Mucosa of stomach (tissue), 1 donor: ENCODE measurements around the gene ZBTB7C.

Experiments used
- H3K27me3 ChIP-seq: one replicate; pipeline ENCODE4 v1.7.0; 2013; ENCODE audit warnings: mild to moderate bottlenecking, low read length; ENCODE audit not compliant: control insufficient read depth, insufficient read depth
- H3K36me3 ChIP-seq: one replicate; pipeline ENCODE4 v1.7.0; 2013; ENCODE audit warnings: low read length; ENCODE audit not compliant: control insufficient read depth, insufficient read depth
- H3K4me1 ChIP-seq: one replicate; pipeline ENCODE4 v1.7.0; 2013; ENCODE audit warnings: mild to moderate bottlenecking, low read length; ENCODE audit not compliant: control insufficient read depth, insufficient read depth
- H3K4me3 ChIP-seq: one replicate; pipeline ENCODE4 v1.7.0; 2013; ENCODE audit warnings: low read length
- H3K9ac ChIP-seq: one replicate; pipeline ENCODE4 v1.7.0; 2013; ENCODE audit warnings: mild to moderate bottlenecking, low read length, moderate library complexity
- H3K9me3 ChIP-seq: one replicate; pipeline ENCODE4 v1.7.0; 2013; ENCODE audit warnings: mild to moderate bottlenecking, low read length, moderate library complexity; ENCODE audit not compliant: control insufficient read depth
- donor health status: Pancreatic carcinoma.

The ZBTB7C gene

DNA sequence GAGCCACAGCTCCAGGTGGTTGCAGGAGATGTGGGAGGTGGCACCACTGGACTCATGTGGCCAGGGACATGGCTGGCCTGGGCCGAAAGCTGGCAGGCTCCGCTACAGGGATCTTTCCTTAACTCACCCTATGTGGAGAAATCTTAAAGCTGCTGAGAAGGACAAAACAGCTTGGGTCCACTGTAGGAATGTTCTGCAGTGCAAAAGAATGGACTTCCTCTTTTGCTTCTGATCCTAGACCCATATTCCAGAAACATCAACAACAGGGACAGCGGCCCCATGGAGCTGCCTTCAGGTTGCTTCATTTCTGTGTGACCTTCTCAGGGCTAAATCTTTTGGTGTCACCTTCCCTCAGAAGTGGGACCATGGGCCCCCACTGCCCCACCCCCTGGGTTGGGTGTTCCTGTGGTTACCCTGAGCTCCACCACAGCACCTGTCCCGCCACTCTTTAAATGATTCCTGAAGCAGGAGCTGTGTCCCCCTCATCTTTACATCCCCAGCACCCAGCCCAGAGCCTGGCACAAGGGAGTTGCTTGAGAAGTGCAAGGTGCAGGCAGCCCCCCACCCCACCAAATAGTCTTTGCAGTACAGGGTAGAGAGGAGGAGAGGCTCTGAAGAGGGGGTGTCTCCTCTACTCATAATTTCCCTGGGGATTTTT lies 205.8 kb downstream of the ZBTB7C start:
- peaks cover 30% of the 10 kb centered on the region for H3K4me1 ChIP-seq
- no peaks in the 10 kb centered on the region for H3K27me3 ChIP-seq
- H3K36me3 ChIP-seq, result no peaks in the 10 kb centered on the region
- H3K9ac ChIP-seq, result no peak overlapping the region
- H3K4me3 ChIP-seq, result no peak overlapping the region
- H3K9me3 ChIP-seq, result no peaks in the 10 kb centered on the region

- H3K9me3 ChIP-seq, result no peaks in the 10 kb centered on the region
- no peaks in the 10 kb centered on the region for H3K36me3 ChIP-seq
- no peaks in the 10 kb centered on the region for H3K27me3 ChIP-seq
- no peak overlapping the region for H3K9ac ChIP-seq
- H3K4me1 ChIP-seq, result peaks cover 23% of the 10 kb centered on the region
- H3K4me3 ChIP-seq, result no peak overlapping the region
Observed at GRCh38 chr18:48202350-48203260, 206.6 kb downstream of the ZBTB7C start.

GRCh38 chr18:48202006-48202348 lies 207.2 kb downstream of the ZBTB7C start:
- H3K36me3 ChIP-seq, result no peaks in the 10 kb centered on the region
- H3K4me1 ChIP-seq, result peaks cover 23% of the 10 kb centered on the region
- H3K27me3 ChIP-seq, result peaks cover under 1% of the 10 kb centered on the region
- no peaks in the 10 kb centered on the region for H3K9me3 ChIP-seq
- H3K4me3 ChIP-seq, result no peak overlapping the region
- no peak overlapping the region for H3K9ac ChIP-seq

DNA sequence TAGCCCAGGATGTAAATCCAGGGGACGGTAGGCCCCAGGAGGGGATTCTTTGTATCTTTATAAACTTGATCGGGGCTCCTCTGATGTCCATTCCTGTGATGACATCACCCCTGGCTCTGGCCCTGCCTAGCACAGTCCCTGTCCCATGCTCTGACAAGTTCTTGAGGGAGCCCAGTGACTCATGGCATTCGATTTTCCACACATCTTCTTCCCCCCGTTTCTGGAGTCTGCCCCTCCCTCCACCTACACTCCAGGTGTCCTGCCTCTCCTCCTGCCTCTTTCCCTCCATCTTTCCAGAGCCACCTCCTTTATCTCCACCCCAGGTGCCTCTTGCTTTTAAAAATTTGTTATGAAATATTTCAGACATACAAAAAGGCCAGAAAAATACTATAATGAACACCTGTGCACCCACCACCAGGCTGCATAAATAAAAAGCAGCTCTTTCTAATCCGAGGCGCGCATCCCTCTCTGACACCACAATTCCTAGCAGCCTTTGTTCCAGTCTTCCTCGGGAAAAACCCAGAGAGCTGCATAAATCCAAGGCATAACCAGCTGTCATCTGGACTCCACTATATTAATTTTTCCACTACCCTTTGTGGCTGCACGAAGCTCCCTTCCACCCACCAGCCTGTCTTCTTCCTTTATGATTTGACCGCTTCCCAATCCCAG lies 207.7 kb downstream of the ZBTB7C start:
- H3K36me3 ChIP-seq, result no peaks in the 10 kb centered on the region
- no peak overlapping the region for H3K4me3 ChIP-seq
- peaks cover 23% of the 10 kb centered on the region for H3K4me1 ChIP-seq
- no peaks in the 10 kb centered on the region for H3K9me3 ChIP-seq
- H3K27me3 ChIP-seq, result peaks cover 3% of the 10 kb centered on the region
- no peak overlapping the region for H3K9ac ChIP-seq

DNA sequence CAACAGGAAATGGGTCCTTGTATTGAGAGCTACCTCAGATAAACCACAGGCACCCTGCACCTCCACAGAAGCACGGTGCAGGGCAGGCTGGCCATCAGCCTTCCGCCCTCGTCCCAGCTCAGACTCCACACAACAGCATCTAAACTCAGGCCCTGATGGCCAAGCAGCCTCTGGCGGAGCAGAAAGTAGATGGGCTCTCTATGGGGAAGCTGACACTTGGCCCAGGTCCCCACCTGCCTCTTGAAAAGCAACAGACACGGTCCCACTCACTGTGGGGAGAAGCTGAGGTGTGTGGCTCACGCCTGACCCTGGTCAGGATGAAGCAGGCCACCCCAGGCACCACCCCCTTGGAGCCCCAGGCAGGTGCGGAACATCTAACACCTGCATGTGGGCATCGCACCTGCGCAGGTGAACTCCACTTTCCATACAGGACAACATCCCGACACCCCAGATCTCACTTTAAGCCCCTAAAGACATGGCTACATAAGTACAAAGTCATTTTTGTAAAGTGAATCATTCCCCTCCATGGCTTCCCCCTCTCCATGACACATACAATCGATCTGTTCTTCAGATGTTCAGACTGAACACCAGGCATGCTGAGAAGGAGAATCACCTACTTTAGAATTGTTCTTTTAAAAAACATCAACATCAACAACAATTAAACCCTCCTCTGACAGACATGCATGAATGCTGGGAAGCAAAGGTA lies 208.4 kb downstream of the ZBTB7C start:
- Histone ChIP-seq H3K4me3 (no peak overlapping the region), H3K4me1 (peaks cover 23% of the 10 kb centered on the region), H3K9ac (no peak overlapping the region), H3K36me3 (no peaks in the 10 kb centered on the region), H3K27me3 (peaks cover 3% of the 10 kb centered on the region), H3K9me3 (no peaks in the 10 kb centered on the region)

DNA sequence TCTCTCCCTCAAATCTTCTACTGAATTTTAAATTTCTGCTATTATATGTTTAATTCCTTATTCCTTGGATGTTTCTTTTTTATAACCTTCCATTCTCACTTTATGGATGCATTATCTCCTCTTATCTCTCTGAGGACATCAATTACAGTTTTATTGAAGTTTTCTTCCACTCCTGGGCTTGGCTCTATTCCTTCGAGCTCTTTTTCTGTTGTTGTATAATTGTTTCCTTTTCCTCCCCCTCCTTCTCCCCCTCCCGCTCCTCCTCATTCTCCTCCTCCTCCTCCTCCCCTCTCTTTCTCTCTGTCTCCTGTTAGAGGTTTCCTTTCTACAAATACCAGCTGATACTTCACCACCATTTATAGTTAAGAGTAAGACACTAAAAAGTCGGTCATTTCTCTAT lies 209.8 kb downstream of the ZBTB7C start:
- Histone ChIP-seq H3K36me3 (no peaks in the 10 kb centered on the region), H3K27me3 (peaks cover 3% of the 10 kb centered on the region), H3K9me3 (no peaks in the 10 kb centered on the region), H3K4me3 (no peak overlapping the region), H3K4me1 (peaks cover 17% of the 10 kb centered on the region), H3K9ac (no peak overlapping the region)

DNA sequence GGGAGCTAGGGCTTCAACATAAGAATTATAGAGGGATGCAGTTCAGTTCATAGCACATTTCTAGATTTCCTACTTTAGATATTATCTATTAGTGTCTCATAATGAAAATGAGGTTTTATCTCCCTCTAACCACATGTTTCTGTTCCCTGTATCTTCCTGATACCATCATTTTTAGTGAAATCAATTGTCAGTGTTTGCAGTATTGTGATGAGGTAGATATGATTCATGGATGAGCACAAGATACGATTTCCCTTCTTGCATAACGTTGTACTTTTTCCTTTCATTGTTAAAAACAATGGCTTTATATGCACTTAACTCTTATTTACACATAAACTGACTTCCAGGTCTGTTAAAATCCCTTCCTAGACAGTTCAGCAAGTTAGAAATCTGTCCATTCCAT lies 211.4 kb downstream of the ZBTB7C start:
- peaks cover 5% of the 10 kb centered on the region for H3K4me1 ChIP-seq
- no peak overlapping the region for H3K9ac ChIP-seq
- no peaks in the 10 kb centered on the region for H3K9me3 ChIP-seq
- no peaks in the 10 kb centered on the region for H3K36me3 ChIP-seq
- peaks cover 3% of the 10 kb centered on the region for H3K27me3 ChIP-seq
- no peak overlapping the region for H3K4me3 ChIP-seq

DNA sequence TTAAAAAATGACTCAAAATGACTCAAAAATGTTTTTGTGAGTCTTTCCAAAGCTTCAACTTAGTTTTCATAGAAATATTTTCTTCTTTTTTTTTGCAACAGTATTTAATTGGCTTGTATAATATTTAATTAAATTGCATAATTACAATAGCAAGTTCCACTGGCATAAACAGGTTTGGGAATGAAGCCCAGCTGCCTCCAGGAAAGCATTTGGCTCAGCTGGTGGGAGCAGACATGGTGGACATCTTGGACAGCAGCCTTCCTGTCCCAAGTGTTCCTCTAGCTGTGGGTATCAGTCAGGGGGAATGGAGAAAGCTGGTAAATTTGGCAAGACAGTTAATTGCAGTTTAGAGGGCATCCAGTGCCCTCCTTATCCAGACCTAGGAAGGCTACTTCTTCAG lies 213.4 kb downstream of the ZBTB7C start:
- no peaks in the 10 kb centered on the region for H3K9me3 ChIP-seq
- no peak overlapping the region for H3K4me3 ChIP-seq
- no peaks in the 10 kb centered on the region for H3K4me1 ChIP-seq
- no peaks in the 10 kb centered on the region for H3K36me3 ChIP-seq
- peaks cover 3% of the 10 kb centered on the region for H3K27me3 ChIP-seq
- no peak overlapping the region for H3K9ac ChIP-seq

- H3K27me3 ChIP-seq, result peaks cover 3% of the 10 kb centered on the region
Observed at GRCh38 chr18:48194591-48195181, 214.5 kb downstream of the ZBTB7C start.

GRCh38 chr18:48193521-48194492 lies 215.4 kb downstream of the ZBTB7C start:
- Histone ChIP-seq H3K4me1 (no peaks in the 10 kb centered on the region), H3K27me3 (peaks cover 3% of the 10 kb centered on the region), H3K36me3 (no peaks in the 10 kb centered on the region), H3K4me3 (no peak overlapping the region), H3K9ac (no peak overlapping the region), H3K9me3 (no peaks in the 10 kb centered on the region)

More at GRCh38 chr18:48194591-48195181, 214.5 kb downstream of the ZBTB7C start:
- no peaks in the 10 kb centered on the region for H3K9me3 ChIP-seq
- H3K9ac ChIP-seq, result no peak overlapping the region
- no peaks in the 10 kb centered on the region for H3K36me3 ChIP-seq
- H3K4me3 ChIP-seq, result no peak overlapping the region
- no peaks in the 10 kb centered on the region for H3K4me1 ChIP-seq

DNA sequence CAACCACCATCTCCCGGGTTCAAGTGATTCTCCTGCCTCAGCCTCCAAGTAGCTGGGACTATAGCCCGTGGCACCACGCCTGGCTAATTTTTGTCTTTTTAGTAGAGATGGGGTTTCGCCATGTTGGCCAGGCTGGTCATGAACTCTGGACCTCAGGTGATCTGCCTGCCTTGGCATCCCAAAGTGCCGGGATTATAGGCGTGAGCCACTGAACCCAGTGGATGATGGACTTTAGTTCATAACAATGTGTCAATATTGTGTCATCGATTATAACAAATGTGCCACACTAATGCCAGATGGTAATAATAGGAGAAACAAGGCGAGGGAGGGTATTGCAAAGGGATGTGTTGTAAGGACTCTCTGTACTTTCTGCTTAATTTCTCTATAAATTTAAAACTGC lies 216.6 kb downstream of the ZBTB7C start:
- Histone ChIP-seq H3K4me1 (no peaks in the 10 kb centered on the region), H3K9ac (no peak overlapping the region), H3K4me3 (no peak overlapping the region), H3K36me3 (no peaks in the 10 kb centered on the region), H3K27me3 (peaks cover 3% of the 10 kb centered on the region), H3K9me3 (no peaks in the 10 kb centered on the region)
